ENCODE measurements around the gene LRRC17.

- TF ChIP-seq CTCF (IDR thresholded peaks at IDR 0.05) (no peak), POLR2A (IDR thresholded peaks at IDR 0.05) (no peak)
Measured at GRCh38 chr7:102988631-102989560, 76.1 kb downstream of the LRRC17 start.
